Measurements from ENCODE around the gene MSI2. TPM values are rescaled to one million over a fixed set of nuclear protein-coding genes. Genes with fewer than 3 reads are reported as not detected.

Gene MSI2
- total RNA-seq, 1 donor from 2014 or later = 75.5 TPM

GRCh38 chr17:57572062-57572461, 315.7 kb downstream of the MSI2 start:
- H3K9me3 Mint-ChIP-seq (ENCODE audit: unreplicated experiment) = no peaks in the 10 kb centered on the region
- DNase-seq (ENCODE audit: extremely low spot score, unreplicated experiment) = no peak
- no peak for TF ChIP-seq CTCF (IDR thresholded peaks at IDR 0.05)
- peaks cover 6% of the 10 kb centered on the region for H3K36me3 Mint-ChIP-seq (ENCODE audit: unreplicated experiment)
- H3K4me3 Mint-ChIP-seq (ENCODE audit: unreplicated experiment) = no peak overlapping the region
- H3K27me3 Mint-ChIP-seq (ENCODE audit: unreplicated experiment) = no peaks in the 10 kb centered on the region
- H3K27ac Mint-ChIP-seq (ENCODE audit: unreplicated experiment) = no peak overlapping the region
- no peaks in the 10 kb centered on the region for H3K4me1 Mint-ChIP-seq (ENCODE audit: unreplicated experiment)

GRCh38 chr17:57572600-57572999, 316.3 kb downstream of the MSI2 start:
- no peaks in the 10 kb centered on the region for H3K27me3 Mint-ChIP-seq (ENCODE audit: unreplicated experiment)
- H3K9me3 Mint-ChIP-seq (ENCODE audit: unreplicated experiment) = no peaks in the 10 kb centered on the region
- H3K4me1 Mint-ChIP-seq (ENCODE audit: unreplicated experiment) = peaks cover under 1% of the 10 kb centered on the region
- no peak for DNase-seq (ENCODE audit: extremely low spot score, unreplicated experiment)
- no peak overlapping the region for H3K4me3 Mint-ChIP-seq (ENCODE audit: unreplicated experiment)
- peaks cover 6% of the 10 kb centered on the region for H3K36me3 Mint-ChIP-seq (ENCODE audit: unreplicated experiment)
- no peak for TF ChIP-seq CTCF (IDR thresholded peaks at IDR 0.05)
- no peak overlapping the region for H3K27ac Mint-ChIP-seq (ENCODE audit: unreplicated experiment)

GRCh38 chr17:57574040-57574513, 317.8 kb downstream of the MSI2 start:
- Mint-ChIP-seq H3K27ac (ENCODE audit: unreplicated experiment) (no peak overlapping the region), H3K27me3 (ENCODE audit: unreplicated experiment) (no peaks in the 10 kb centered on the region), H3K9me3 (ENCODE audit: unreplicated experiment) (no peaks in the 10 kb centered on the region), H3K36me3 (ENCODE audit: unreplicated experiment) (peaks cover 6% of the 10 kb centered on the region), H3K4me3 (ENCODE audit: unreplicated experiment) (no peak overlapping the region), H3K4me1 (ENCODE audit: unreplicated experiment) (peaks cover 14% of the 10 kb centered on the region)
- no peak for TF ChIP-seq CTCF (IDR thresholded peaks at IDR 0.05)
- DNase-seq (ENCODE audit: extremely low spot score, unreplicated experiment) = no peak

DNA sequence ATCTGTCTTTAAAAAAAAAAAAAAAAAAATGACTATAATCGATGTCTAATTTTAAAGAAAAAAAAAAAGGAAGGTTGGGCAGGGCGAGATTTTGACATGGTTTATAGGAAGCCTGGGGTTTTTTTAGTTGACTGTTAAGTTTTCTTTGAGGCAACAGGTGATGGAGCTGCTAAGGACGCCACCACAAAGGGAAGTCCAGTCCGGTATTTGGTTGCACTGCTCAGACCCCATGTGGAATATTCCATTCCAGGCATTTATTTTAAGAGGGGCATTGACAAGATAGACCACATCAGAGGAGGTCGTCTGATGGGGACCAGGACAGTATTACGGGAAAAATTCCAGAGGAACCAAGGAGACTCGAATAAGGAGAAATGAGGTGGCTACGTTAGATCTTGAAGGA, 320.4 kb downstream of the MSI2 start:
- Mint-ChIP-seq H3K27me3 (ENCODE audit: unreplicated experiment) (no peaks in the 10 kb centered on the region), H3K4me1 (ENCODE audit: unreplicated experiment) (peaks cover 14% of the 10 kb centered on the region), H3K36me3 (ENCODE audit: unreplicated experiment) (peaks cover 3% of the 10 kb centered on the region), H3K4me3 (ENCODE audit: unreplicated experiment) (no peak overlapping the region), H3K9me3 (ENCODE audit: unreplicated experiment) (no peaks in the 10 kb centered on the region), H3K27ac (ENCODE audit: unreplicated experiment) (no peak overlapping the region)
- no peak for TF ChIP-seq CTCF (IDR thresholded peaks at IDR 0.05)
- no peak for DNase-seq (ENCODE audit: extremely low spot score, unreplicated experiment)

DNA sequence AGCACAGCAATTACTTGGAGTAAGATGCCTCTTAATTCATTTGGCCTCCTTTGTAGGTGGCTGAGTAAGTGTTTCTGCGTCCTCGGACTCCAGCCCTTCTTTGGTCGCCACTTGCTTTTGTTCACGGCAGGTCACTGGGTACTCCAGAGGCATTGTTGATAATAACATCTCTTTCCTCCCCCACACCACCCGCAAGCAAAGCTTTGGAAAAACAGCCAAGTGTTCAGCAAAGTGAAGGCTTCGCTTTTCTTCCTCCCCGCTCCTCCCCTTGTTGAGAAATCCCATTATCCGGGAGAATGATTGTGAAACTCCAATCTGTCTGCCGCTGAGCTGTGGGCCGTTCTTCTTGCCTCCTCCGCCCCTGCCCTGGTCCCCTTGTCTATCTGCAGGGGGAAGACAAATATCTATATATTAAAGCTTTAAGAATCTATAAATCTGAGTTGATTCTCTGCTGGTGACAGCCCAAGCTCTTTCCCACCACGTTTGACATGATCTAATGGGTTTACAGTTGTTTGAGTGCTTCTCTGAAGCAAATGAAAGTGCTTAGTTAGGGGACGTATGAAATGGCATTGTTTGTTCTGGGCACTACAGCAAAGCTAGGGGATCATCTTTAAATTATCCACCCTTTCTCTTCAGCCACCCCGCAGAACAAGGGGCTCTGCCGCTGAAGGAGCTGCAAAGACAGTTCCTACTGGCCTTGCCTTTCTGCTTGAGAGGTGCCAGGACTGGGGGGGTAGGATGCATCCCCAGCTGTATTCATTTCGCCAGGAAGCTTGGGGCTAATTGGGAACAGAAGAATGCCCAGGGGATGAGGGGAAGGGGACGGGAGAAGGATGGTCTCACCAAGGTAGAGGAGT, 321.7 kb downstream of the MSI2 start:
- Mint-ChIP-seq H3K27me3 (ENCODE audit: unreplicated experiment) (no peaks in the 10 kb centered on the region), H3K27ac (ENCODE audit: unreplicated experiment) (peak overlapping the region; percentile 43), H3K36me3 (ENCODE audit: unreplicated experiment) (peaks cover 3% of the 10 kb centered on the region), H3K4me1 (ENCODE audit: unreplicated experiment) (peaks cover 16% of the 10 kb centered on the region), H3K4me3 (ENCODE audit: unreplicated experiment) (no peak overlapping the region), H3K9me3 (ENCODE audit: unreplicated experiment) (no peaks in the 10 kb centered on the region)
- DNase-seq (ENCODE audit: extremely low spot score, unreplicated experiment) = no peak
- no peak for TF ChIP-seq CTCF (IDR thresholded peaks at IDR 0.05)

Measured in osteocyte (in vitro differentiated cells).